Ovary (tissue), 9 donors: ENCODE measurements around the gene CDK5RAP3. TPM values are rescaled to one million over a fixed set of nuclear protein-coding genes. Genes with fewer than 3 reads are reported as not detected.
A peak's percentile ranks its signal among the peaks of the same experiment; 100 is the strongest.
"Not testable (repeated sequence)": the region's sequence is repeated elsewhere in the genome, so short reads cannot be mapped to it uniquely, and the experiment has no call there.

Experiments used
- DNase-seq, 5 donors: peaks; one replicate each; pipeline ENCODE4 v3.0.0-alpha.2; 2019 to 2020
- H3K27ac ChIP-seq, 2 donors: fragments of 200-600 bp; one replicate each; pipeline versions ENCODE4 v1.5.1 to v1.8.0; 2019 to 2022
- H3K27me3 ChIP-seq: fragments of 200-600 bp; one replicate; pipeline ENCODE4 v1.8.0; 2022
- H3K36me3 ChIP-seq: fragments of 200-600 bp; sonication (generic); one replicate; pipeline ENCODE4 v1.5.1; 2019
- H3K4me1 ChIP-seq: one replicate; pipeline ENCODE4 v1.8.1; 2013; ENCODE audit warnings: mild to moderate bottlenecking, moderate library complexity; ENCODE audit not compliant: insufficient read depth
- H3K4me3 ChIP-seq: fragments of 200-600 bp; sonication (generic); one replicate; pipeline ENCODE4 v1.5.1; 2017
- H3K9me3 ChIP-seq, 2 donors: fragments of 200-600 bp in 1 of 2; sonication (generic) in 1 of 2; one replicate each; pipeline versions ENCODE4 v1.5.1 to v1.8.1; 2013 to 2019; ENCODE audit warnings: mild to moderate bottlenecking in 1 of 2, moderate library complexity in 1 of 2
- CTCF ChIP-seq, 3 donors: fragments of 450-650 bp in 2 of 3; fragments of 200-600 bp in 1 of 3; IDR thresholded peaks; one replicate each; pipeline versions ENCODE4 v1.5.1 to v1.8.0; 2016 to 2022; ENCODE audit warnings: antibody characterized with exemption in 3 of 3, mild to moderate bottlenecking in 1 of 3
- EP300 ChIP-seq: sonication (generic); formaldehyde crosslinking; IDR thresholded peaks from one replicate; pipeline ENCODE4 v1.6.1; 2017; ENCODE audit warnings: antibody characterized with exemption
- POLR2A ChIP-seq: fragments of 450-650 bp; IDR thresholded peaks from one replicate; pipeline ENCODE4 v1.6.1; 2017; ENCODE audit warnings: antibody characterized with exemption, mild to moderate bottlenecking, moderate library complexity
- WGBS, 3 donors: extraction: QIAGEN DNeasy Blood & Tissue Kit in 1 of 3; methylation state at CpG; one replicate each; pipeline versions ENCODE4 v1.1.5 to v1.1.7; 2013 to 2017; 5-methylcytosine and 5-hydroxymethylcytosine counted together
- intact Hi-C, 4 donors: fragments of 100-400 bp; cut with DNase I; formaldehyde crosslinking; loops; one replicate each; pipeline versions ENCODE4 v1.11.0 to v1.15.1; 2022 to 2023
- polyA plus RNA-seq, 2 donors: library from polyadenylated mRNA; stranded (reverse); fragments of 200-250 nt in 1 of 2; fragments of 350-450 nt in 1 of 2; fragmentation: Illumina TruSeq in 1 of 2; extraction: RNeasy Lipid Tissue Mini Kit (QIAGEN cat#74804) in 1 of 2; gene quantifications; one replicate each; pipeline ENCODE4 v1.2.3, GENCODE V29; 2013 to 2014
- total RNA-seq, 7 donors: library from RNA; depleted of rRNA in 2 of 7; stranded (reverse); fragments of >200 nt in 2 of 7; fragmentation: NEBNext Ultra II Directional in 3 of 7; extraction: Animal tissue kit (Norgen Biotek cat#: 25700) in 3 of 7; gene quantifications; one replicate each; pipeline versions ENCODE4 v1.1.0 to v1.2.4, GENCODE V29; 2016 to 2023
- donor health status: DM: no; HTN: no; CAD: no; lungs with moderate emphysema.
- donor health status: DM: no; HTN: no; CAD: no.
- donor health status: Bipolar disorder and iron deficiency.
- donor health status: DM: yes; HTN: yes; CAD: no.
- donor health status: DM: no; HTN: no; CAD: no.
- donor health status: DM: yes; HTN: yes; CAD: no.

CDK5RAP3 gene
- total and polyA plus RNA-seq, 9 donors: 125 to 197 (median 144) TPM

GRCh38 chr17:47983492-47984223 is 12.7 kb downstream of the CDK5RAP3 start:
- no peak for DNase-seq
- no peak for TF ChIP-seq POLR2A
- no peak for TF ChIP-seq EP300
- TF ChIP-seq CTCF (IDR thresholded peaks at IDR 0.05): no peak
- Histone ChIP-seq H3K36me3 (no peaks in the 10 kb centered on the region), H3K4me1 (no peaks in the 10 kb centered on the region), H3K27me3 (no peaks in the 10 kb centered on the region), H3K27ac (peak overlapping the region in 1 of 2 donors; percentile 11), H3K9me3 (no peaks in the 10 kb centered on the region), H3K4me3 (no peak overlapping the region)
- intact Hi-C loops: no loop called here
- WGBS, 3 donors: 22 to 27% (median 26%) methylated on average over 11 of the region's 11 CpGs

DNA sequence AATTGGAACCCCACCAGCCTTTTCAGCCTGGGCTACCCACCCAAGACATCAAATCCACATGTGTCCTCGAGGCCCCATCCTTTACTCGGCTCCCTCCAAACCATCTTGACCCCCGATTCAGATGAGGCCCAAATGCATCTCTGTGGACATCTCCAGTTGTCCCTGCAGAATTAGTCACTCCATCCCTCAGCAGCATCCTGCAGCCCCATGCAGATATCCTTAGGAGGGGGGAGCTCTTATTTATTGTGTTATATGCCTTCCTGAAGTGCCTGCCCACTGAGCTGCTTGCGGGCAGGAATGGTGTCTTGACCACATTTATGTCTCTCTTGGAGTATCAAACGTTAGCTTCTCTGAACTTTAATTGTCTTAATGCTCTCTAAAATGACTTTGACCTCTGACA is 15.6 kb downstream of the CDK5RAP3 start:
- intact Hi-C loops: no loop called here
- no peak for DNase-seq
- no peaks in the 10 kb centered on the region for H3K9me3 ChIP-seq
- no peak overlapping the region for H3K27ac ChIP-seq
- H3K4me3 ChIP-seq: no peak overlapping the region
- 73 to 80% (median 79%) methylated on average over 5 of the region's 5 CpGs for WGBS, 3 donors
- H3K27me3 ChIP-seq: no peaks in the 10 kb centered on the region
- no peaks in the 10 kb centered on the region for H3K36me3 ChIP-seq
- no peak for TF ChIP-seq CTCF (IDR thresholded peaks at IDR 0.05)
- TF ChIP-seq POLR2A: no peak
- TF ChIP-seq EP300: no peak
- H3K4me1 ChIP-seq: no peaks in the 10 kb centered on the region

DNA sequence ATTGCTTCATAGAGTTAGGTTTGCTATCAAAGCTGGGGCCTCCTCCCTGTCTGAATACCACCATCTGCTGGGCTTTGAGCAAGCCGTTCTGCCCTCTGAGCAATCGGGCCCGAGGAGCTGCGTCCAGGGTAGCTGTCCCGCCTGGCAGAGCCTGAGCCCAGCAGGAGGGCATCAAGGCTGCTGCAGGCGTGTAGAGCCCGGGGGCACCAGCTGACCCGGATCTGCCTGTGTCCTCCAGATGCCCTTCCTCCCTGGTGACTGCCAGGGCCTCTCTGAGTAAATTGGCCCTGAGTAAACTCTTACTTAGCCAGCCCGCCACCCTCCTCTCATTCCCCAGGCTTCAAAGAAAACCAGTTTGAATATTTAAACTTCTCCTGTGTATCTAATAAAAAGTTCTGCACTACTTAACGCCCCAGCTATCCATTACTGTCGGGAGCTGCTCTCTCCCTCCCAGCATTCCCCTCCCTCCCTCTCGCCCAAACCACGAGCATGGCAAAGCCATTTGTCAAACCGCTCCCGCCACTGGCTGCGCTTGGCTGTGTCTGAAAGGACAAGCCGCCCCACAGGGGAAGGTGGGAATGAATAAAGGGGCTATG is 16.4 kb downstream of the CDK5RAP3 start:
- DNase-seq: no peak
- H3K9me3 ChIP-seq: no peaks in the 10 kb centered on the region

DNA sequence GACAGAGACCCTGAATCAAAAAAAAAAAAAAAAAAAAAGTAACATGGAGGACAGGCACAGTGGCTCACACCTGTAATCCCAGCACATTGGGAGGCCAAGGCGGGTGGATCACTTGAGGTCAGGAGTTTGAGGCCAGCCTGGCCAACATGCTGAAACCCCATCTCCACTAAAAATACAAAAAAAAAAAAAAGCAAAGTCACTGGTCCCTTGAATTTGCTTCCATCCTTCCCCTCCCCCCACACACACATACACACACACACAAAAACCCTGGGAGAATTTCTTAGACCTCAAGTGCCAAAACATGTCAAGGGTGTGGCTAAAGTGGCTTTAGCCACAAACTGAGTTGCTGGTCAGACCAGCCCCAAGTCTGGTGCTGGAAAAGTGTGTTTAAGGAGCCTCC is 17.5 kb downstream of the CDK5RAP3 start:
- H3K4me1 ChIP-seq, H3K27ac ChIP-seq, H3K36me3 ChIP-seq, H3K9me3 ChIP-seq, DNase-seq, intact Hi-C loops, H3K27me3 ChIP-seq, H3K4me3 ChIP-seq: not testable (repeated sequence)
- WGBS, 3 donors: 88 to 96% (median 94%) methylated on average over 1 of the region's 1 CpG

More for the DNA sequence above, 16.4 kb downstream of the CDK5RAP3 start:
- Histone ChIP-seq H3K36me3 (no peaks in the 10 kb centered on the region), H3K4me1 (no peaks in the 10 kb centered on the region), H3K27me3 (no peaks in the 10 kb centered on the region), H3K27ac (no peak overlapping the region), H3K4me3 (no peak overlapping the region)
- no peak for TF ChIP-seq POLR2A
- no peak for TF ChIP-seq EP300
- no peak for TF ChIP-seq CTCF (IDR thresholded peaks at IDR 0.05)
- 43 to 52% (median 48%) methylated on average over 17 of the region's 17 CpGs for WGBS, 3 donors
- intact Hi-C loops: no loop called here

DNA sequence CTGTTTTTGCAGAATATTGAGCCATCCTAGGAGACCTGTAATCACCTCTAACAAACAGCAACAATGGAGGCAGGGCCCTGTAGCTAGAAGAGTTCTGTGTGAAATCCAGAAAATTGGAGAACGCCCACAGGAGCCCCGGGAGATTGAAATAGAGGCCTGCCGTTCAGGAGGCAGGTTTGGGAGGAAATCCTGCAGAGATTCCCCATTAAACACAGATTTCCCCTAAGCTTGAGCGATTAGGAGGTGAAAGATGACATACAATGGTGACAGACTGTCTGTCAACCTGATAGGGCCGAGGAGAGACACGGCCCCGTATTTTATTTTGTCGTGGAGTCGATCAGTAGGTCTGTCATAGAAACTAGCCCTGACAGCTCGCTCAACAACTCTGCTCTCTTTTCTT is 18.2 kb downstream of the CDK5RAP3 start:
- intact Hi-C loops: no loop called here
- no peak for DNase-seq
- WGBS, 3 donors: 80 to 87% (median 84%) methylated on average over 10 of the region's 10 CpGs
- H3K36me3 ChIP-seq: no peaks in the 10 kb centered on the region
- no peak overlapping the region for H3K27ac ChIP-seq
- TF ChIP-seq EP300 (no peak), POLR2A (no peak), CTCF (IDR thresholded peaks at IDR 0.05) (no peak)
- H3K27me3 ChIP-seq: no peaks in the 10 kb centered on the region
- H3K4me1 ChIP-seq: no peaks in the 10 kb centered on the region
- no peak overlapping the region for H3K4me3 ChIP-seq
- H3K9me3 ChIP-seq: no peaks in the 10 kb centered on the region
